AG04450 (cell line): Measurements from ENCODE around the gene METTL27. TPM values are rescaled to one million over a fixed set of nuclear protein-coding genes. Genes with fewer than 3 reads are reported as not detected.
"Not testable (repeated sequence)": the region's sequence is repeated elsewhere in the genome, so short reads cannot be mapped to it uniquely, and the experiment has no call there.

Source experiments
- CTCF ChIA-PET: fragments of 300-600, 350-600 bp; formaldehyde crosslinking; extraction: SDS; loops from one replicate; lab custom pipeline; 2022; ENCODE audit warnings: antibody characterized with exemption, inconsistent platforms; lab: Charles Lee
- POLR2A ChIA-PET: fragments of 350-600 bp; formaldehyde crosslinking; extraction: SDS; loops from one replicate; lab custom pipeline; 2021; ENCODE audit warnings: antibody characterized with exemption, inconsistent platforms; lab: Yijun Ruan, JAX
- DNase-seq: peaks from one replicate; pipeline ENCODE4 v3.0.0-alpha.2; 2011; ENCODE audit warnings: low read depth, low spot score
- H3K27ac ChIP-seq: one replicate; pipeline ENCODE4 v1.5.1; 2012; ENCODE audit warnings: low read depth, low read length, control low read depth
- H3K27me3 ChIP-seq: one replicate; pipeline ENCODE4 v1.6.0; 2012; ENCODE audit warnings: low read length; ENCODE audit not compliant: control insufficient read depth, insufficient read depth
- H3K4me3 ChIP-seq: 2 replicates; pipeline ENCODE4 v1.5.1; 2011; ENCODE audit warnings: mild to moderate bottlenecking, low read depth, low read length, control low read depth
- H3K9me3 ChIP-seq: 2 replicates; pipeline ENCODE4 v1.5.1; 2012; ENCODE audit warnings: low read length; ENCODE audit not compliant: control insufficient read depth, insufficient read depth
- CTCF ChIP-seq: IDR thresholded peaks from 2 replicates; pipeline ENCODE4 v1.5.1; 2011; ENCODE audit warnings: low read depth, low read length, control low read depth, inconsistent platforms
- polyA plus RNA-seq: library from polyadenylated mRNA; depleted of rRNA; stranded (reverse); fragments of >200 nt; gene quantifications from 2 replicates; pipeline ENCODE4 v1.2.3, GENCODE V29; 2011; rRNA removed

The METTL27 gene
- polyA plus RNA-seq, 1 experiment = 2.6 TPM

GRCh38 chr7:73789051-73789450 lies 53.3 kb downstream of the METTL27 start:
- Histone ChIP-seq H3K27me3 (peaks cover 2% of the 10 kb centered on the region), H3K4me3 (no peak overlapping the region), H3K27ac (no peak overlapping the region), H3K9me3 (no peaks in the 10 kb centered on the region; the same call in 1 of the 2 replicates)
- TF ChIP-seq CTCF = no peak
- DNase-seq = no peak
- ChIA-PET POLR2A (no interaction called here), CTCF (no interaction called here)

DNA sequence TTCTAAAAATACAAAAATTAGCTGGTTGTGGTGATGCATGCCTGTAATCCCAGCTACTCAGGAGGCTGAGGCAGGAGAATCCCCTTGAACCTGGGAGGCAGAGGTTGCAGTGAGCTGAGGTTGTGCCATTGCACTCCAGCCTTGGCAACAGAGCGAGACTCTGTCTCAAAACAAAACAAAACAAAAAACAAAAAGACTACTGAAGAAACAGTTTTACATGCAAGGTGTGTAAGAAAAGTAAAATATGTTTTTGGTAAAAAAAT lies 54.6 kb downstream of the METTL27 start:
- H3K4me3 ChIP-seq, H3K9me3 ChIP-seq, H3K27me3 ChIP-seq, H3K27ac ChIP-seq, POLR2A ChIA-PET, DNase-seq, CTCF ChIA-PET: not testable (repeated sequence)

- no peak for DNase-seq
- TF ChIP-seq CTCF = no peak
- Histone ChIP-seq H3K9me3 (no peaks in the 10 kb centered on the region; the same call in 1 of the 2 replicates), H3K27ac (no peak overlapping the region), H3K4me3 (no peak overlapping the region), H3K27me3 (peaks cover 2% of the 10 kb centered on the region)
- ChIA-PET CTCF (no interaction called here), POLR2A (interaction anchor here (0.5 to 0.7 kb wide), 2 partner anchors 27 to 259 kb away, joined by 3 to 5 read pairs; no protein-coding TSS in a partner anchor)
Observed at GRCh38 chr7:73786588-73786987, 55.7 kb downstream of the METTL27 start.

Other genes starting within 250 kb of the METTL27 start
- not detected in 2 replicates for gene MLXIPL, start 218.0 kb downstream of the METTL27 start, polyA plus RNA-seq
- 1.8 and 3.7 TPM in 2 replicates for gene VPS37D, start 174.7 kb downstream of the METTL27 start, polyA plus RNA-seq
- 5.9 and 6.4 TPM in 2 replicates for gene DNAJC30, start 159.1 kb downstream of the METTL27 start, polyA plus RNA-seq
- gene BUD23, start 158.9 kb downstream of the METTL27 start, polyA plus RNA-seq = 48.6 and 49.5 TPM in 2 replicates
- gene STX1A, start 122.8 kb downstream of the METTL27 start, polyA plus RNA-seq = 12.9 and 13.7 TPM in 2 replicates
- 5.1 and 7.5 TPM in 2 replicates for gene ABHD11, start 103.7 kb downstream of the METTL27 start, polyA plus RNA-seq
- not detected in 2 replicates for gene CLDN3, start 72.2 kb downstream of the METTL27 start, polyA plus RNA-seq
- gene CLDN4, start 11.5 kb downstream of the METTL27 start, polyA plus RNA-seq = 0.15 and 0.16 TPM in 2 replicates
- gene TMEM270, start 18.6 kb upstream of the METTL27 start, polyA plus RNA-seq = not detected in 2 replicates
- gene ELN, start 185.7 kb upstream of the METTL27 start, polyA plus RNA-seq = 2.1 and 2.8 TPM in 2 replicates
- gene LIMK1, start 241.3 kb upstream of the METTL27 start, polyA plus RNA-seq = 33.0 and 52.8 TPM in 2 replicates